Astrocyte of the cerebellum (primary cell): ENCODE data around the gene RFFL.

ENCODE experiments used
- DNase-seq: peaks from one replicate; pipeline ENCODE4 v3.0.0-alpha.2; 2011; ENCODE audit warnings: low read depth
- H3K4me3 ChIP-seq: 2 replicates; pipeline ENCODE4 v1.5.1; 2011; ENCODE audit warnings: mild to moderate bottlenecking, low read depth, low read length, moderate library complexity
- in situ Hi-C: cut with HindIII; loops from 2 replicates; pipeline ENCODE4 v1.10.0; 2017; ENCODE audit warnings: low sequenced_read_pairs
- TF ChIP-seq, protein P1 (sequence below): IDR thresholded peaks from 2 replicates; pipeline ENCODE4 v1.5.1; 2012; ENCODE audit warnings: low read length, low read depth, moderate library complexity, mild to moderate bottlenecking; ENCODE audit errors: missing control alignments

Gene RFFL

GRCh38 chr17:34991606-34992005, 71.9 kb downstream of the RFFL start:
- DNase-seq, result no peak
- TF ChIP-seq, protein P1, sequence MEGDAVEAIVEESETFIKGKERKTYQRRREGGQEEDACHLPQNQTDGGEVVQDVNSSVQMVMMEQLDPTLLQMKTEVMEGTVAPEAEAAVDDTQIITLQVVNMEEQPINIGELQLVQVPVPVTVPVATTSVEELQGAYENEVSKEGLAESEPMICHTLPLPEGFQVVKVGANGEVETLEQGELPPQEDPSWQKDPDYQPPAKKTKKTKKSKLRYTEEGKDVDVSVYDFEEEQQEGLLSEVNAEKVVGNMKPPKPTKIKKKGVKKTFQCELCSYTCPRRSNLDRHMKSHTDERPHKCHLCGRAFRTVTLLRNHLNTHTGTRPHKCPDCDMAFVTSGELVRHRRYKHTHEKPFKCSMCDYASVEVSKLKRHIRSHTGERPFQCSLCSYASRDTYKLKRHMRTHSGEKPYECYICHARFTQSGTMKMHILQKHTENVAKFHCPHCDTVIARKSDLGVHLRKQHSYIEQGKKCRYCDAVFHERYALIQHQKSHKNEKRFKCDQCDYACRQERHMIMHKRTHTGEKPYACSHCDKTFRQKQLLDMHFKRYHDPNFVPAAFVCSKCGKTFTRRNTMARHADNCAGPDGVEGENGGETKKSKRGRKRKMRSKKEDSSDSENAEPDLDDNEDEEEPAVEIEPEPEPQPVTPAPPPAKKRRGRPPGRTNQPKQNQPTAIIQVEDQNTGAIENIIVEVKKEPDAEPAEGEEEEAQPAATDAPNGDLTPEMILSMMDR, result no peak
- in situ Hi-C loops, result loop anchor here (25.0 kb wide), 1 partner anchor 596 kb away; the partner anchor contains the start of genes AP2B1 and PEX12

DNA sequence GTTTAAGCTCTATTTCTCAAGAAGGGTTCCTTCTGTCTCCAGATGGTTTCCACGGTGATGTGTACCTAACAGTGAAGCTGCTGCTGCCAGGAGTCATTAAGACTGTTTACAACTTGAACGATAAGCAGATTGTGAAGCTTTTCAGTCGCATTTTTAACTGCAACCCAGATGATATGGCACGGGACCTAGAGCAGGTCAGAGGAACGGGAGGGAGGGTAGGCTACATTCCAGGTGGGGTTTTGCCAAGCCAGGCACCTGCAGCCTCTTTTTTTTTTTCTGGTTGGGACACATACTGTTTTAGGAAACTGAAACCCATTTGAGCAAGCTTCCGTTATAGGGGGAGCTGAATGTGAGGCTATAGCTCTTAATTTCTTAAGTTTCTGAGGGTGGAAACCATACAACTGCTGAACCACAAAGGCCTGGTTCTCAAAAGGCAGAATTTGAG, 72.6 kb downstream of the RFFL start:
- TF ChIP-seq, protein P1, result no peak
- H3K4me3 ChIP-seq, result no peak overlapping the region
- in situ Hi-C loops, result loop anchor here (25.0 kb wide), 1 partner anchor 596 kb away; the partner anchor contains the start of genes AP2B1 and PEX12
- DNase-seq, result no peak

More at GRCh38 chr17:34991606-34992005, 71.9 kb downstream of the RFFL start:
- H3K4me3 ChIP-seq, result no peak overlapping the region

DNA sequence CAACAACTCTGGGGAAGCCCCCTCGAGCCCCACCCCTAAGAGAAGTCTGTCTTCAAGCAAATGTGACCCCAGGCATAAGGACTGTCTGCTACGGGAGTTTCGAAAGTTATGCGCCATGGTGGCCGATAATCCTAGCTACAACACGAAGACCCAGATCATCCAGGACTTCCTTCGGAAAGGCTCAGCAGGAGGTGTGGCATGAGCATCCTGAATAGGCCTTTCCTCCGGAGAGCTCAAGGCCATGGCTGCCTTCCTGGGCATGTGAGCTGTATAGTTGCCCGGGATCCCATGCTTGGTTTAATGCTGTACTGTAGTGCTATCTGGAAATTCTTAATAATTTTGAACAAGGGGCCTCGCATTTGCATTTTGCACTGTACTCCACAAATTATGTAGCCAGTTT, 74.0 kb downstream of the RFFL start:
- in situ Hi-C loops, result loop anchor here (25.0 kb wide), 1 partner anchor 598 kb away; the partner anchor contains the start of genes AP2B1 and PEX12
- H3K4me3 ChIP-seq, result no peak overlapping the region
- TF ChIP-seq, protein P1, result no peak
- DNase-seq, result no peak

- in situ Hi-C loops, result loop anchor here (25.0 kb wide), 1 partner anchor 599 kb away; the partner anchor contains the start of genes AP2B1 and PEX12
Measured at GRCh38 chr17:34988644-34989043, 74.9 kb downstream of the RFFL start.

GRCh38 chr17:34987232-34987631, 76.3 kb downstream of the RFFL start:
- in situ Hi-C loops, result loop anchor here (25.0 kb wide), 1 partner anchor 600 kb away; the partner anchor contains the start of genes AP2B1 and PEX12
- TF ChIP-seq, protein P1, result no peak
- H3K4me3 ChIP-seq, result no peak overlapping the region
- no peak for DNase-seq

More at GRCh38 chr17:34988644-34989043, 74.9 kb downstream of the RFFL start:
- DNase-seq, result no peak
- TF ChIP-seq, protein P1, result no peak
- H3K4me3 ChIP-seq, result no peak overlapping the region

DNA sequence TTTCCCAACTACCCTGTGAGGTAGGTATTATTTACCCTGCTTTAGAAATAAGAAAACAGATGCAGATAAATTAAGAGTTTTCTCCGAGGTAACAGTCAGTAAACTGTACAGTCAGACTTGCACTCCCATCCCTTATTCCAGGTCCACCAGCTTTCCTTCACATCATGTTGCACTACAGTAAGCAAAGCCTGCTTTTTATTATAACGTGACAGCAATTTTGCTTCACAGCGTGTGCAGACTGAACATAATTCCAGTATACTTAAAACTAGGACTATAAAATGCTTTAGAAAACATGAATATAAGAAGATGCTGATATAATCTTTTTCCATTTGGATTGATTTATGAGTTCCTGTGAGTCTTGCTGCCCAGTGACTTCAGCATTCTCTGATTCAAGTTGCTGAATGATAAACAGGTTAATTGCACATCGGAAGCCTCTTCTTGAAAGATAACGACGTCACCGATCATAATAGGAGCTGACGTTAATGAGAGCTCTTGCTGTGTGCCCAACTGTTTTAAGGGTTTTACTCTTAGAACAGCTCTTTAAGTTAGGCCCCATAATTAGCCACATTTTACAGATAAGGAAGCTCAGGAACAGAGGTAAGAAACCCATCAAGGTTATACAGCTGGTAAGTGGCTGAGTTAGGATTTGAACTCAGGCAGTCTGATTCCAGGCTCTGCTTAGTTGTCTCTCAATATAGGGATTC, 81.8 kb downstream of the RFFL start:
- H3K4me3 ChIP-seq, result peak overlapping the region; percentile 82
- no peak for DNase-seq
- in situ Hi-C loops, result loop anchor here (25.0 kb wide), 1 partner anchor 606 kb away; the partner anchor contains the start of genes AP2B1 and PEX12
- TF ChIP-seq, protein P1, result no peak
